ENCODE measurements around the gene EFHB. TPM values are rescaled to one million over a fixed set of nuclear protein-coding genes. Genes with fewer than 3 reads are reported as not detected.
"Not testable (repeated sequence)": the region's sequence is repeated elsewhere in the genome, so short reads cannot be mapped to it uniquely, and the experiment has no call there.

Gene EFHB
- total and polyA plus RNA-seq, 3 experiments from 2014 or later, result 0.39 to 1.3 TPM; not detected in 1

GRCh38 chr3:19866751-19867347 is 67.2 kb downstream of the EFHB start:
- no peak overlapping the region for H3K27ac Mint-ChIP-seq
- no peak overlapping the region for H3K4me3 Mint-ChIP-seq
- no peak overlapping the region for H3K4me3 ChIP-seq (ENCODE audit: low read length)
- H3K4me1 ChIP-seq (ENCODE audit: insufficient read depth, low read length), result no peaks in the 10 kb centered on the region
- H3K36me3 Mint-ChIP-seq, result no peaks in the 10 kb centered on the region
- ChIA-PET CTCF (interaction anchor here (1.1 to 2.4 kb wide), 3 partner anchors 11 to 610 kb away, joined by 3 to 6 read pairs (median 4); no protein-coding TSS in a partner anchor), POLR2A (interaction anchor here (0.7 kb wide), 1 partner anchor 200 kb away, joined by 3 read pairs; no protein-coding TSS in a partner anchor)
- no peak overlapping the region for H3K27ac ChIP-seq (ENCODE audit: low read depth, low read length)
- H3K27me3 ChIP-seq (ENCODE audit: insufficient read depth, low read length, poor library complexity, severe bottlenecking), result no peaks in the 10 kb centered on the region
- H3K27me3 Mint-ChIP-seq, result peaks cover 6 to 10% of the 10 kb centered on the region in 2 donors
- no peaks in the 10 kb centered on the region for H3K36me3 ChIP-seq (ENCODE audit: insufficient read depth, low read length)
- H3K9me3 ChIP-seq (ENCODE audit: low read length), result no peaks in the 10 kb centered on the region
- H3K9me3 Mint-ChIP-seq, result no peaks in the 10 kb centered on the region
- no peaks in the 10 kb centered on the region for H3K4me1 Mint-ChIP-seq
- DNase-seq, result peak in 2 of 5 donors; percentile 14 to 32

GRCh38 chr3:19855318-19855717 is 78.7 kb downstream of the EFHB start:
- POLR2A ChIA-PET, H3K27ac Mint-ChIP-seq: not testable (repeated sequence)

GRCh38 chr3:19846609-19847008 is 87.4 kb downstream of the EFHB start:
- H3K4me1 Mint-ChIP-seq; DNase-seq; H3K36me3 ChIP-seq (ENCODE audit: insufficient read depth, low read length); H3K36me3 Mint-ChIP-seq; H3K4me3 Mint-ChIP-seq; H3K27ac ChIP-seq (ENCODE audit: low read depth, low read length); H3K27ac Mint-ChIP-seq; H3K4me3 ChIP-seq (ENCODE audit: low read length); POLR2A ChIA-PET; H3K9me3 ChIP-seq (ENCODE audit: low read length); CTCF ChIA-PET; H3K4me1 ChIP-seq (ENCODE audit: insufficient read depth, low read length); H3K27me3 ChIP-seq (ENCODE audit: insufficient read depth, low read length, poor library complexity, severe bottlenecking): not testable (repeated sequence)
- H3K9me3 Mint-ChIP-seq, result peaks cover 17 to 35% (median 30%) of the 10 kb centered on the region in 5 donors
- peaks cover 12 to 17% of the 10 kb centered on the region in 2 donors for H3K27me3 Mint-ChIP-seq

More at GRCh38 chr3:19855318-19855717, 78.7 kb downstream of the EFHB start:
- H3K4me3 ChIP-seq (ENCODE audit: low read length); H3K27me3 Mint-ChIP-seq; H3K4me3 Mint-ChIP-seq; H3K27me3 ChIP-seq (ENCODE audit: insufficient read depth, low read length, poor library complexity, severe bottlenecking); H3K4me1 ChIP-seq (ENCODE audit: insufficient read depth, low read length); H3K36me3 ChIP-seq (ENCODE audit: insufficient read depth, low read length); H3K9me3 ChIP-seq (ENCODE audit: low read length); CTCF ChIA-PET; H3K36me3 Mint-ChIP-seq; DNase-seq; H3K27ac ChIP-seq (ENCODE audit: low read depth, low read length); H3K4me1 Mint-ChIP-seq: not testable (repeated sequence)
- peaks cover 14 to 22% (median 19%) of the 10 kb centered on the region in 5 donors for H3K9me3 Mint-ChIP-seq

Other genes starting within 250 kb of the EFHB start
- 10 to 100 TPM; 68.6 to 75.3 TPM for gene RAB5A, start 12.9 kb upstream of the EFHB start, total RNA-seq
- 46.4 TPM for gene RAB5A, start 12.9 kb upstream of the EFHB start, polyA plus RNA-seq
- gene PP2D1, start 78.0 kb upstream of the EFHB start, total RNA-seq, result not detected
- gene PP2D1, start 78.0 kb upstream of the EFHB start, polyA plus RNA-seq, result 0.46 TPM
- gene KAT2B, start 106.2 kb upstream of the EFHB start, total RNA-seq, result 10 to 100 TPM; 48.7 to 48.8 TPM
- gene KAT2B, start 106.2 kb upstream of the EFHB start, polyA plus RNA-seq, result 5.8 TPM